Measurements from ENCODE around the gene MANF.
A peak's percentile ranks its signal among the peaks of the same experiment; 100 is the strongest.
"Not testable (repeated sequence)": the region's sequence is repeated elsewhere in the genome, so short reads cannot be mapped to it uniquely, and the experiment has no call there.

The MANF gene

GRCh38 chr3:51384726-51385473, at the start of gene MANF:
TSS of gene MANF (plus strand) at chr3:51385291. CDS start at chr3:51385343, 52 bp downstream.
- peak; percentile 87 for DNase-seq

GRCh38 chr3:51336261-51336660, 48.8 kb upstream of the MANF start:
- no peak for DNase-seq

- no peak for DNase-seq
Measured at GRCh38 chr3:51337666-51338065, 47.4 kb upstream of the MANF start.

GRCh38 chr3:51338632-51339031, 46.5 kb upstream of the MANF start:
- DNase-seq, result no peak

- DNase-seq, result no peak
Measured at GRCh38 chr3:51340013-51340829, 44.9 kb upstream of the MANF start.

GRCh38 chr3:51340989-51341636, 44.0 kb upstream of the MANF start:
- DNase-seq, result no peak

GRCh38 chr3:51343918-51344687, 41.0 kb upstream of the MANF start:
- no peak for DNase-seq

- no peak for DNase-seq
Measured at GRCh38 chr3:51350751-51351150, 34.3 kb upstream of the MANF start.

- no peak for DNase-seq
Measured at GRCh38 chr3:51353131-51353530, 32.0 kb upstream of the MANF start.

- DNase-seq, result no peak
Measured at GRCh38 chr3:51353691-51354090, 31.4 kb upstream of the MANF start.

GRCh38 chr3:51354172-51354571, 30.9 kb upstream of the MANF start:
- DNase-seq, result no peak

- no peak for DNase-seq
Measured at GRCh38 chr3:51354731-51355615, 30.1 kb upstream of the MANF start.

- no peak for DNase-seq
Measured at GRCh38 chr3:51355891-51356578, 29.1 kb upstream of the MANF start.

GRCh38 chr3:51357856-51358255, 27.2 kb upstream of the MANF start:
- no peak for DNase-seq

- no peak for DNase-seq
Measured at GRCh38 chr3:51358981-51359380, 26.1 kb upstream of the MANF start.

GRCh38 chr3:51360806-51361205, 24.3 kb upstream of the MANF start:
- DNase-seq, result no peak

- no peak for DNase-seq
Measured at GRCh38 chr3:51361746-51362145, 23.3 kb upstream of the MANF start.

GRCh38 chr3:51362476-51362875, 22.6 kb upstream of the MANF start:
- DNase-seq, result no peak

GRCh38 chr3:51368276-51368675, 16.8 kb upstream of the MANF start:
- not testable (repeated sequence) for DNase-seq

- no peak for DNase-seq
Measured at GRCh38 chr3:51371943-51372557, 13.0 kb upstream of the MANF start.

Measured in NCI-H510A (cell line).